ENCODE measurements around the gene ZNF12.

- TF ChIP-seq CTCF (IDR thresholded peaks at IDR 0.05) (no peak), EZH2phosphoT487 (IDR thresholded peaks at IDR 0.05) (no peak), EZH2 (IDR thresholded peaks at IDR 0.05) (no peak)
Measured at GRCh38 chr7:6708304-6708703, 1.6 kb upstream of the ZNF12 start.
